ENCODE measurements around the gene ZBED2. TPM values are rescaled to one million over a fixed set of nuclear protein-coding genes. Genes with fewer than 3 reads are reported as not detected.

Gene ZBED2
- total RNA-seq, 1 donor from 2014 or later = 1.0 TPM

DNA sequence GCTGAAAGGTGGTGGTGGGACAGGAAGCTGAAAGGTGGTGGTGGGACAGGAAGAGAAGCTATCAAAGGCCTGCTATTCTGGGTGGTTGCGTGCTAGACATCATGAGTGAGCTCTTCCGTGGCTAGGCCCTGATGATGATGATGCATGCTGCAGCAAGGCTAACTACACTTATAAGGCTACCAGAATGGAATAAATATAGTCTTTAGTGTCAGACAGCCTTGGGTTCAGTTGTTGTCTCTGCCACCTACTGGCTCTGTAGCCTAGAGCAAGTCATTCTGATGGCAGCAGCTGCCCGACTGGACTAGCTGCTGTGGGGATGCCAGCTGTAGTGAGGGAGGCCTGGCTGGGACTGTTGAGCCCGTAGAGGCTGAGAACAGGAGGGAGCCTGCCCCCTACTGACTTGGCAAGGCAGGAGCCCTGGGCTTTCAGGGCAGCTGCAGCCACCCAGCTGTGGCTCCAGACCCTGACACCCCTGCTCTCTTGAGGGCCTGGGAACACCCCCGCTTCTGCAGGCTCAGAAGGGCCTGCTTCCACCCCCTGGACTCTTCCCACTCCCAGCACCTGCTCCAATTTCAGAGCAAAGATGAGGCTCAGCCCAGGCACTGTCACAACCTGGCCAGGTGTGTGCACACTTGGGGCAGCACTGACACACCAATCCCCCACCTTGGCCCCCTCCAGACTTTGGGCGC, 21.4 kb upstream of the ZBED2 start:
- TF ChIP-seq, protein P1, sequence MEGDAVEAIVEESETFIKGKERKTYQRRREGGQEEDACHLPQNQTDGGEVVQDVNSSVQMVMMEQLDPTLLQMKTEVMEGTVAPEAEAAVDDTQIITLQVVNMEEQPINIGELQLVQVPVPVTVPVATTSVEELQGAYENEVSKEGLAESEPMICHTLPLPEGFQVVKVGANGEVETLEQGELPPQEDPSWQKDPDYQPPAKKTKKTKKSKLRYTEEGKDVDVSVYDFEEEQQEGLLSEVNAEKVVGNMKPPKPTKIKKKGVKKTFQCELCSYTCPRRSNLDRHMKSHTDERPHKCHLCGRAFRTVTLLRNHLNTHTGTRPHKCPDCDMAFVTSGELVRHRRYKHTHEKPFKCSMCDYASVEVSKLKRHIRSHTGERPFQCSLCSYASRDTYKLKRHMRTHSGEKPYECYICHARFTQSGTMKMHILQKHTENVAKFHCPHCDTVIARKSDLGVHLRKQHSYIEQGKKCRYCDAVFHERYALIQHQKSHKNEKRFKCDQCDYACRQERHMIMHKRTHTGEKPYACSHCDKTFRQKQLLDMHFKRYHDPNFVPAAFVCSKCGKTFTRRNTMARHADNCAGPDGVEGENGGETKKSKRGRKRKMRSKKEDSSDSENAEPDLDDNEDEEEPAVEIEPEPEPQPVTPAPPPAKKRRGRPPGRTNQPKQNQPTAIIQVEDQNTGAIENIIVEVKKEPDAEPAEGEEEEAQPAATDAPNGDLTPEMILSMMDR (IDR thresholded peaks at IDR 0.05; ENCODE audit: insufficient read depth, low read length, poor library complexity, severe bottlenecking) = no peak
- DNase-seq (ENCODE audit: low read depth) = no peak
- no peaks in the 10 kb centered on the region for H3K27me3 ChIP-seq (ENCODE audit: control insufficient read depth, insufficient read depth, low read length)
- no peaks in the 10 kb centered on the region for H3K36me3 ChIP-seq (ENCODE audit: control insufficient read depth, insufficient read depth, low read length)
- no peak overlapping the region for H3K4me3 ChIP-seq (ENCODE audit: low read depth, low read length)

DNA sequence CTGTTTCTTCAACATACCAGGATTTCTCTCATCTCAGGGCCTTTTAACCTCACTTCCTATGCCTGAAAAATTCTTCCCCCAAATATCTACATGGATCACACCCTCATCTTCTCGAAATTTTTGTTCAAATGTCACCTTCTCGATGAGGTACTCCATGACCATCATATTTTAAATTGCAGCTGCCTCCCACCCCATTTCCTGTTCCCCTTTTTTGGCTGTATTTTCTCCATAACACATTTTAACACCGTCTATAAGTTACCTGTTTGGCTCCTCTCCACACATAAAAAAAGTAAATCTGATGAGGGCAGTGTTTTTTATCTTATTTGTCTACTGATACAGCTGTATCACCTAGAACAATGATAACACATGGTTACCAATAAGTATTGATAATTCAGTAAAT, 20.7 kb upstream of the ZBED2 start:
- H3K36me3 ChIP-seq (ENCODE audit: control insufficient read depth, insufficient read depth, low read length) = no peaks in the 10 kb centered on the region
- no peak for DNase-seq (ENCODE audit: low read depth)
- no peak overlapping the region for H3K4me3 ChIP-seq (ENCODE audit: low read depth, low read length)
- no peaks in the 10 kb centered on the region for H3K27me3 ChIP-seq (ENCODE audit: control insufficient read depth, insufficient read depth, low read length)
- TF ChIP-seq, protein P1 (IDR thresholded peaks at IDR 0.05; ENCODE audit: insufficient read depth, low read length, poor library complexity, severe bottlenecking) = no peak

GRCh38 chr3:111613294-111613693, 18.1 kb upstream of the ZBED2 start:
- H3K36me3 ChIP-seq (ENCODE audit: control insufficient read depth, insufficient read depth, low read length) = no peaks in the 10 kb centered on the region
- DNase-seq (ENCODE audit: low read depth) = no peak
- no peak overlapping the region for H3K4me3 ChIP-seq (ENCODE audit: low read depth, low read length)
- H3K27me3 ChIP-seq (ENCODE audit: control insufficient read depth, insufficient read depth, low read length) = no peaks in the 10 kb centered on the region
- TF ChIP-seq, protein P1 (IDR thresholded peaks at IDR 0.05; ENCODE audit: insufficient read depth, low read length, poor library complexity, severe bottlenecking) = no peak

DNA sequence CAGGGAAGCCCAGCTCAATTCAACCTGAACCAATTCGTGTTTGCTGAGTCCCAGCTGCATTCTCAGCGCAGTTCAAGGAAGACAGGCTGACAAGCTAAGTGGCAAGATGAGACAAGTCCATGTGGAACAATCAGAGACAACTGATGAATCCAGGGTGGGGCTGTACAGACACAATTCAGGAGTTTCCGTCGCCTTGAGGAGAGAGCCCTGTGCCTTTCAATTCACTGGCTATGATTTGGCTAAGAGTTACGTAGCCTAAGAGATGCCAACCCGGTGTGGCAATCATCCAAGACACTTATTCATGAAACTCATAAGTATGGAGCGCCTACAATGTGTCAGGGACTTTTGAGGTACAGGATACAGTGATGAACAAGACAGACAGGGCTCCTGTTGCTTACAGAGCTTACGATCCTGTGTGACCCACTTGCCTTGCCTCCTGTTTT, 15.5 kb upstream of the ZBED2 start:
- Histone ChIP-seq H3K4me3 (ENCODE audit: low read depth, low read length) (no peak overlapping the region), H3K27me3 (ENCODE audit: control insufficient read depth, insufficient read depth, low read length) (no peaks in the 10 kb centered on the region), H3K36me3 (ENCODE audit: control insufficient read depth, insufficient read depth, low read length) (no peaks in the 10 kb centered on the region)
- DNase-seq (ENCODE audit: low read depth) = no peak
- TF ChIP-seq, protein P1 (IDR thresholded peaks at IDR 0.05; ENCODE audit: insufficient read depth, low read length, poor library complexity, severe bottlenecking) = no peak

GRCh38 chr3:111610189-111610588, 15.0 kb upstream of the ZBED2 start:
- no peak for DNase-seq (ENCODE audit: low read depth)
- Histone ChIP-seq H3K4me3 (ENCODE audit: low read depth, low read length) (no peak overlapping the region), H3K27me3 (ENCODE audit: control insufficient read depth, insufficient read depth, low read length) (no peaks in the 10 kb centered on the region), H3K36me3 (ENCODE audit: control insufficient read depth, insufficient read depth, low read length) (no peaks in the 10 kb centered on the region)
- TF ChIP-seq, protein P1 (IDR thresholded peaks at IDR 0.05; ENCODE audit: insufficient read depth, low read length, poor library complexity, severe bottlenecking) = no peak

GRCh38 chr3:111609700-111610099, 14.6 kb upstream of the ZBED2 start:
- H3K36me3 ChIP-seq (ENCODE audit: control insufficient read depth, insufficient read depth, low read length) = no peaks in the 10 kb centered on the region
- H3K27me3 ChIP-seq (ENCODE audit: control insufficient read depth, insufficient read depth, low read length) = no peaks in the 10 kb centered on the region
- no peak for DNase-seq (ENCODE audit: low read depth)
- H3K4me3 ChIP-seq (ENCODE audit: low read depth, low read length) = no peak overlapping the region
- TF ChIP-seq, protein P1 (IDR thresholded peaks at IDR 0.05; ENCODE audit: insufficient read depth, low read length, poor library complexity, severe bottlenecking) = no peak

Data from kidney epithelial cell (primary cell).